ENCODE results near the gene RALY. TPM values are rescaled to one million over a fixed set of nuclear protein-coding genes. Genes with fewer than 3 reads are reported as not detected.

RALY gene
- polyA plus RNA-seq, 1 donor from 2014 or later, result 221 TPM

- Histone ChIP-seq H2AFZ (ENCODE audit: low read depth, low read length) (no peak overlapping the region), H3K4me2 (ENCODE audit: low read length) (no peak overlapping the region), H3K27me3 (ENCODE audit: insufficient read depth, low read depth, low read length) (no peaks in the 10 kb centered on the region), H3F3A (ENCODE audit: insufficient read depth, low read length, poor library complexity, severe bottlenecking) (peaks cover 2% of the 10 kb centered on the region), H3K79me2 (replicated peaks; ENCODE audit: insufficient read depth, low read length) (peaks cover 81% of the 10 kb centered on the region), H3K36me3 (ENCODE audit: insufficient read depth, low read length) (no peaks in the 10 kb centered on the region), H4K20me1 (ENCODE audit: insufficient read depth) (no peaks in the 10 kb centered on the region), H3K9ac (ENCODE audit: low read length) (no peak overlapping the region), H3K4me3 (ENCODE audit: low read length) (no peak overlapping the region), H3K9me3 (ENCODE audit: low read length) (no peaks in the 10 kb centered on the region), H3K9me2 (ENCODE audit: insufficient read depth, low read length) (no peaks in the 10 kb centered on the region), H3K27ac (ENCODE audit: low read length) (no peak overlapping the region)
- TF ChIP-seq SMC3 (conservative IDR thresholded peaks at IDR 0.05; ENCODE audit: poor library complexity) (no peak), MXI1 (conservative IDR thresholded peaks at IDR 0.05; ENCODE audit: poor library complexity, severe bottlenecking) (no peak), EZH2 (IDR thresholded peaks at IDR 0.05; ENCODE audit: borderline replicate concordance, insufficient read depth, low read length, poor library complexity, severe bottlenecking) (no peak), EP300 (conservative IDR thresholded peaks at IDR 0.05; ENCODE audit: poor library complexity, severe bottlenecking) (no peak), TAF1 (IDR thresholded peaks at IDR 0.05; ENCODE audit: low read depth) (no peak), REST (IDR thresholded peaks at IDR 0.05; ENCODE audit: borderline replicate concordance) (no peak), RAD21 (conservative IDR thresholded peaks at IDR 0.05) (no peak), CTCF (IDR thresholded peaks at IDR 0.05; ENCODE audit: poor library complexity, severe bottlenecking) (no peak), POLR2AphosphoS5 (IDR thresholded peaks at IDR 0.05) (no peak)
Observed at GRCh38 chr20:34010405-34010931, 16.8 kb downstream of the RALY start.

GRCh38 chr20:34011275-34011674, 17.6 kb downstream of the RALY start:
- TF ChIP-seq MXI1 (conservative IDR thresholded peaks at IDR 0.05; ENCODE audit: poor library complexity, severe bottlenecking), result no peak
- TF ChIP-seq POLR2AphosphoS5 (IDR thresholded peaks at IDR 0.05), result no peak
- TF ChIP-seq TAF1 (IDR thresholded peaks at IDR 0.05; ENCODE audit: low read depth), result no peak
- no peak for TF ChIP-seq EZH2 (IDR thresholded peaks at IDR 0.05; ENCODE audit: borderline replicate concordance, insufficient read depth, low read length, poor library complexity, severe bottlenecking)
- no peak for TF ChIP-seq EP300 (conservative IDR thresholded peaks at IDR 0.05; ENCODE audit: poor library complexity, severe bottlenecking)
- TF ChIP-seq SMC3 (conservative IDR thresholded peaks at IDR 0.05; ENCODE audit: poor library complexity), result no peak
- no peak for TF ChIP-seq CTCF (IDR thresholded peaks at IDR 0.05; ENCODE audit: poor library complexity, severe bottlenecking)
- no peak for TF ChIP-seq REST (IDR thresholded peaks at IDR 0.05; ENCODE audit: borderline replicate concordance)
- no peaks in the 10 kb centered on the region for H3K9me3 ChIP-seq (ENCODE audit: low read length)
- no peaks in the 10 kb centered on the region for H4K20me1 ChIP-seq (ENCODE audit: insufficient read depth)
- H3K9ac ChIP-seq (ENCODE audit: low read length), result no peak overlapping the region
- no peaks in the 10 kb centered on the region for H3K36me3 ChIP-seq (ENCODE audit: insufficient read depth, low read length)
- no peaks in the 10 kb centered on the region for H3K27me3 ChIP-seq (ENCODE audit: insufficient read depth, low read depth, low read length)
- H3K4me3 ChIP-seq (ENCODE audit: low read length), result no peak overlapping the region
- H3K27ac ChIP-seq (ENCODE audit: low read length), result no peak overlapping the region
- H2AFZ ChIP-seq (ENCODE audit: low read depth, low read length), result no peak overlapping the region
- no peaks in the 10 kb centered on the region for H3K9me2 ChIP-seq (ENCODE audit: insufficient read depth, low read length)
- peaks cover 2% of the 10 kb centered on the region for H3F3A ChIP-seq (ENCODE audit: insufficient read depth, low read length, poor library complexity, severe bottlenecking)
- H3K4me2 ChIP-seq (ENCODE audit: low read length), result no peak overlapping the region
- H3K79me2 ChIP-seq (replicated peaks; ENCODE audit: insufficient read depth, low read length), result peaks cover 76% of the 10 kb centered on the region
